ENCODE data around the gene POLR2J2.
"Not testable (repeated sequence)": the region's sequence is repeated elsewhere in the genome, so short reads cannot be mapped to it uniquely, and the experiment has no call there.

POLR2J2 gene

GRCh38 chr7:102680780-102681179 lies 9.3 kb upstream of the POLR2J2 start:
- not testable (repeated sequence) for DNase-seq (ENCODE audit: low read depth)

GRCh38 chr7:102675545-102675944 lies 4.1 kb upstream of the POLR2J2 start:
- H3K4me3 ChIP-seq (ENCODE audit: control insufficient read depth, low read depth, low read length); DNase-seq (ENCODE audit: low read depth): not testable (repeated sequence)

More at GRCh38 chr7:102680780-102681179, 9.3 kb upstream of the POLR2J2 start:
- H3K4me3 ChIP-seq (ENCODE audit: control insufficient read depth, low read depth, low read length) = not testable (repeated sequence)

GRCh38 chr7:102673447-102674067 lies 2.1 kb upstream of the POLR2J2 start:
- not testable (repeated sequence) for DNase-seq (ENCODE audit: low read depth); H3K4me3 ChIP-seq (ENCODE audit: control insufficient read depth, low read depth, low read length)

- DNase-seq (ENCODE audit: low read depth); H3K4me3 ChIP-seq (ENCODE audit: control insufficient read depth, low read depth, low read length): not testable (repeated sequence)
Measured at GRCh38 chr7:102671956-102672307, 469 bp upstream of the POLR2J2 start.

- DNase-seq (ENCODE audit: low read depth); H3K4me3 ChIP-seq (ENCODE audit: control insufficient read depth, low read depth, low read length): not testable (repeated sequence)
Measured at GRCh38 chr7:102667523-102667922, 3.9 kb downstream of the POLR2J2 start.

GRCh38 chr7:102666850-102667249 lies 4.6 kb downstream of the POLR2J2 start:
- H3K4me3 ChIP-seq (ENCODE audit: control insufficient read depth, low read depth, low read length); DNase-seq (ENCODE audit: low read depth): not testable (repeated sequence)

GRCh38 chr7:102664765-102665164 lies 6.7 kb downstream of the POLR2J2 start:
- H3K4me3 ChIP-seq (ENCODE audit: control insufficient read depth, low read depth, low read length); DNase-seq (ENCODE audit: low read depth): not testable (repeated sequence)

GRCh38 chr7:102649924-102650323 lies 21.5 kb downstream of the POLR2J2 start, which contains the start of gene SPDYE2B:
SPDYE2B (plus strand) TSS chr7:102650319; CDS start chr7:102652349, 2,030 bp downstream.
- DNase-seq (ENCODE audit: low read depth); H3K4me3 ChIP-seq (ENCODE audit: control insufficient read depth, low read depth, low read length): not testable (repeated sequence)

- not testable (repeated sequence) for DNase-seq (ENCODE audit: low read depth); H3K4me3 ChIP-seq (ENCODE audit: control insufficient read depth, low read depth, low read length)
Measured at GRCh38 chr7:102647813-102648212, 23.6 kb downstream of the POLR2J2 start.

- H3K4me3 ChIP-seq (ENCODE audit: control insufficient read depth, low read depth, low read length); DNase-seq (ENCODE audit: low read depth): not testable (repeated sequence)
Measured at GRCh38 chr7:102643404-102643803, 28.1 kb downstream of the POLR2J2 start.

GRCh38 chr7:102642691-102643090 lies 28.8 kb downstream of the POLR2J2 start, which contains the start of gene UPK3BL1:
UPK3BL1 (minus strand) TSS chr7:102642791; CDS start chr7:102642741, 50 bp downstream.
- DNase-seq (ENCODE audit: low read depth) = not testable (repeated sequence)

GRCh38 chr7:102638848-102639247 lies 32.6 kb downstream of the POLR2J2 start:
- not testable (repeated sequence) for DNase-seq (ENCODE audit: low read depth); H3K4me3 ChIP-seq (ENCODE audit: control insufficient read depth, low read depth, low read length)

More at GRCh38 chr7:102642691-102643090, 28.8 kb downstream of the POLR2J2 start, which contains the start of gene UPK3BL1:
- not testable (repeated sequence) for H3K4me3 ChIP-seq (ENCODE audit: control insufficient read depth, low read depth, low read length)

- not testable (repeated sequence) for H3K4me3 ChIP-seq (ENCODE audit: control insufficient read depth, low read depth, low read length); DNase-seq (ENCODE audit: low read depth)
Measured at GRCh38 chr7:102636956-102637355, 34.5 kb downstream of the POLR2J2 start.

- DNase-seq (ENCODE audit: low read depth); H3K4me3 ChIP-seq (ENCODE audit: control insufficient read depth, low read depth, low read length): not testable (repeated sequence)
Measured at GRCh38 chr7:102635354-102635753, 36.1 kb downstream of the POLR2J2 start.

GRCh38 chr7:102634299-102634698 lies 37.2 kb downstream of the POLR2J2 start:
- not testable (repeated sequence) for H3K4me3 ChIP-seq (ENCODE audit: control insufficient read depth, low read depth, low read length); DNase-seq (ENCODE audit: low read depth)

- not testable (repeated sequence) for DNase-seq (ENCODE audit: low read depth); H3K4me3 ChIP-seq (ENCODE audit: control insufficient read depth, low read depth, low read length)
Measured at GRCh38 chr7:102630622-102631021, 40.8 kb downstream of the POLR2J2 start.

- not testable (repeated sequence) for DNase-seq (ENCODE audit: low read depth); H3K4me3 ChIP-seq (ENCODE audit: control insufficient read depth, low read depth, low read length)
Measured at GRCh38 chr7:102627271-102627904, 44.1 kb downstream of the POLR2J2 start.

- DNase-seq (ENCODE audit: low read depth); H3K4me3 ChIP-seq (ENCODE audit: control insufficient read depth, low read depth, low read length): not testable (repeated sequence)
Measured at GRCh38 chr7:102618122-102618521, 53.3 kb downstream of the POLR2J2 start.

- peak within 1 kb of the TSS; percentile 35 for H3K4me3 ChIP-seq (ENCODE audit: control insufficient read depth, low read depth, low read length)
- DNase-seq (ENCODE audit: low read depth) = not testable (repeated sequence)
Measured at GRCh38 chr7:102616507-102617125, 54.8 kb downstream of the POLR2J2 start, which contains the start of gene RASA4. RASA4 (minus strand) TSS chr7:102616756; CDS start chr7:102616689, 67 bp downstream.
